Right kidney (tissue), 1 donor: ENCODE results near the gene MFAP3L.

ENCODE experiments used
- DNase-seq: peaks from one replicate; pipeline ENCODE4 v3.0.0-alpha.2; 2016

MFAP3L gene

DNA sequence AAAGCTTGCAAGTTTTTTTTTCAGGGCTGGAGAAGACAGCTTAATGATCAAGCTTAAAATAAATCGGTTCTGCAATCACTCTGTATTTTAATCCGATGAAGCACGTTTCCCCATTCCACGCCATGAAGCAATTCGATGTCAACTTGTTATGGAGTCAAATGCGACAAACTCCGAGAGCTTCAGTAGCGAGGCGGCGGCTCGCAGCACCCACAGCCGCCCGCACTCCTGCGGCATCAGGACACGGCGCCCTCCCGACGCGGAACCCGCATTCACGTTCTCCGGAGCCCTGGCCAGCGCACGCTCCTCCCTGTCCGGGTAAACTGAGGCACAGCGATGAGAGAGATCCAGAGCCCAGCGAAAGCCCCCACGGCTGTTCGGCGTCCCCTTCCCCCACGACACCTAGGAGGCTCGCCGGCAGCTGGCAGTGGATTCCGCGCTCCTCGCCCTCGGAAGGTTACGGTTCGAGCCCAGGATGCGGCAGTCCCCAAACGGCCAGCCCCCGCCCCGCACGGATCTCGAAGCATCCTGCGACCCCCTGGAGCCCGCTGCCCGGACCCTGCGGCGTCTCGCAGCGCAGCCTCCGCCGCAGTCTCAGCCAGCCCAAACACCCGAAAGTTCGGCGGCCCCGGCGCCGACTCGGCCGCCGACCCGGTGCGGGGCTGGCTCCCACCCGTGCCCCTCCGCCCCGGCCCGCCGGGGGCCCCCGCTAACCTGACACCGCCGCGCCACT, 507 bp downstream of the MFAP3L start:
- DNase-seq = peak; percentile 63

DNA sequence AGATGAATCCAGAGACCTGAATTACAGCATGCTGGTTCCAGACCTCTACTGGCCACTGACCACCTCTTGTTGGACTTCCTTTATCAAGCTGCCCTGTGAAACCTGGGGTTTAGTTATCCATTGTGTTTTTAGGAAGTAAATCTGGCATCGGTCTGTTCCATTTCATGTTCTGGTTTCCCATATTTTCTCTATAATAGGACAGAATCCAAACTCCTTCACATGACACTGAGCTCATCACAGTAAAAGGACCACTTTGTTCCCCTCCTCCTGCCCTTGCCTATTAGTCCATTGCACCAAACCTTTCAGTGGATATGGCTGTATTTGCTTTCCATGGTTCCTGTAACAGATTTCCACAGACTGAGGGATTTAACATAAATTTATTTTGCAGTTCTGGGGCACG, 4.0 kb downstream of the MFAP3L start:
- DNase-seq = no peak

DNA sequence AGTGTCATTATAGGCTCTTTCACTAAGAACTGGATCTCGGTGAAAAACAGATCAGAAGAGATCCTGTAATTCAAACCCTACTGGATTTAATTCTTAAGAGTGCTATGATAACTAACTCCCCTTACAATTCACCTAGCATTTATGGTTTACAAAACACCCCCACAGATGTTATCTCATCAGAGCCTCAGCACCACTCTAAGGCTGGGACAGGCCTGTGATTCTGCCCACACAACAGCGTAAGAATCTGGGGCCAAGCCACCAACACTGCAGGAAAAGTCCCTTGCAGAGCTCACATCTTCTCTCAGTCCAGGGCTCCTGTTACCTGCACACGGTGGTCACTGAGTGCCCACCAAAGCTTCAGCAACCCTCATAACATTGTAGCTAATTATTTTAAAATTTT, 8.9 kb downstream of the MFAP3L start:
- no peak for DNase-seq

DNA sequence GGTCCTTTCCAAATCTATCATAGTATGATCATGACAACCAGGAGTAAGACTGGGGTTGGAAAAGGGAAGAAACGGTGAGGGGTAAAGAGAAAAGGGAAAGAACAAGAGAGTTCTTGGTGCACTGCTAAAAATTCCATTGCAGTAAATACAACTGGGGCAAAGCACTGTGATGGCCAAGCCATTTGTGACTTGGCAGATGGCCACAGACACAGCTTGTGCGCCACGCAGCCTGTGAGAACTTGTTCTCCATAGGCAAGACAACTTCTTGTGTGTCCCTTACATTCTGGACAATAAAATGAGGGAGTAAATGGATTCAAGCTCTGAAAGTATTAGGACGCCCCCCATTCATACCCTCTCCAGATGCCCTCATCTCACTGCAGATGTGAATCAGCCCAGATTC, 10.9 kb downstream of the MFAP3L start:
- no peak for DNase-seq

DNA sequence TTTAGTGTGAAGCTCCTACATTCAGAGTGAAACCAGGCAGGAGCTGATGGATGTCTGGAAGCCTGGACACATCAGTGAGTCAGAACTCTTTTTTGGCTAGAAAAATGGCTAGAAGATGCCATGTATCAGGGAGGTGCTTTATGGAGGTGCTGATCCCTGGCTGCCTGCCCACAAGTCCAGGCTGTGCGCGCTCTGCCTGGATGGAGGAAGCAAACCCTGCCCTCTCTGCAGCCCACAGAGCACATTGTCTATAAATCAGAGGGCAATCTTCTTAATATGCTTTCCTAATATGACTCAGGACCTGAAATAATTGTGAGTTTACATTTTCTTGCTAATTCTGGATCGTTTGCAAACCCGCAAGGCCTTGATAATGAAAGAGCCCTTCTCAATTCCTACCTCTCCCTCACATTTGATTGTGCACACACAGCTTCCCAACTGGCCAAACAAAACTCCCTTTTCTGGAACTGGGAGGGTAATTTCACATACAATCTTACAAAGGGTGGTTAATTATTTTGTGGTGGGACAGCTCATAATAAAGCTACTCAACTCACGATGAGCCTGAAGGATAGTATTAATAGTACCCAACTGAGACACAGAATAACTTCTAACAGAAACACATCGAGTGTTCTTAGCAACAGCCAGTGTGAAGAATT, 11.7 kb downstream of the MFAP3L start:
- DNase-seq = no peak

DNA sequence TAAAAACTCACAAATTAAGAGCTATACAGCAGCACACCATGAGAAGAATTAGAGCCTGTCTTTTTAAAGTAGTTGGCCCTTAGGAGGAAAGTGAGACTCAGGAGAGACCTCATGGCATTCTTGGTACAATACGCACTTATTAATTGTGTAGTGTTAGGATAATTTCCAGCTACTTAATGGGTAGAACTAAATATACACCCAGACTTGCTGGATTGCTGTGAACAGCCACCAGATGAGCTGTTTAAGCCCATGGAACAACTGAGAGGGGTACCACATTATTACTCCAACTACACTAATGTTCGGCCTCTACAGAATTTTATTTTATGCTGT, 13.6 kb downstream of the MFAP3L start:
- DNase-seq = no peak

DNA sequence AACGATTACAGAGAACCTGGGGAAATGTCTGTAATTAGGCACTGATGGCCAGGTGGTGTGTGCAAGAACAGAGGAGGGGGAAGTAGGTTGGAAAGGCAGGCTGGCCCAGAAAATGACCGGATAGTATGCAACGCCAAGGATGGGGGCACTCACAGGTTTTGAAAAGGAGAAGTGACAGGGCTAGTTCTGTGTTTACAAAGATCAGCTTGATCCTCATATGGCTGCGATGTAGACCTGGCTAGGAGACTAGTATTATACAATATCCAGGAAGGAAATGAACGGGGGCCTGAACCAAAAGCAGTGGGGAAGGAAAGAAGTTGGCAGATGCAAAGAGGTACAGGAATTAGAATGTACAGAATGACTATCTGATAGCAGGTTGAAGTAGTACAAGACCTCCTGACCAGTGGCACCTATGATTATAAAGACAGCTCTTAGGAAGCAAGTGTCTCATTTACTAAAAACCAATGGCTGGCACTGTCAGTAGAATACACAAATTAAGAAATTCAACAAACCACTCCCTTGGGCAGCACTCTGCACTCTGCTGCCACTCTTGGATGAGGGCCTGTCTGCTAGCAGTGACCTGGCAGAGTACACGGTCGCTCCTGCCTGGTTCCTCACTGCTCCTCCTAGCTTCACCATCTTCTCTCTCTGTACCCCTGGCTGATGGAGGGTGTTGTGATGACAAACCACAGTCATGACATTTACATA, 14.1 kb downstream of the MFAP3L start:
- DNase-seq = no peak

DNA sequence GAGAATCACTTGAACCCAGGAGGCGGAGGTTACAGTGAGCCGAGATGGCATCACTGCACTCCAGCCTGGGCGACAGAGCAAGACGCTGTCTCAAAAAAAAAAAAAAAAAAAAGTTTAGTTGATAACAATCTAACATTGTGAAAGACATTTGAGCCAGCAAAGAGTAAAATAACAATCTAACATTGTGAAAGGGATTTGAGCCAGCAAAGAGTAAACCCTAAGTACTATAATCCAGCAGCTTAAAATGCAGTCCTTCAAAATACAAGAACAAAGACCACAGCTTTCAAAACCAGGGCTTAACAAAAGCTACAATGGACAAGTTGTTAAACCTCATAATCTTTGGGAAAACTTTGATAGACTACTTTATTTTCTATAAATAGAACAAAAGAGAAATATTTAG, 16.9 kb downstream of the MFAP3L start:
- DNase-seq = no peak

DNA sequence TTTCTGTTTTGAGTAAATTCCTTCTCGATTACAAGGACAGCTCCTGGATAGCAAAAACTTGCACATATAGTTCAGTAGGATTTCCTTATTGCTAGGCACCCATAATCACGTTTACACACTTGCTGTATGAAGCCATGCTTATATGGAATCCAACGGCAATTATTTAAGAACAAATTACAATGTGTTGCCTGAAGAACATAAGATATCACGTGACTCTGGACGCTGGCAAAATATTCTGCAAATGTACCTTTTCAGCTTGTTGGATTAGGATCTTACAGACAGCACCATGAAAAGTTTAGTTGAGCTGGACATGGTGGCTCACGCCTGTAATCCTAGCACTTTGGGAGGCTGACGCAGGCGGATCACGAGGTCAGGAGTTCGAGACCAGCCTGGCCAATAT, 17.4 kb downstream of the MFAP3L start:
- DNase-seq = no peak

DNA sequence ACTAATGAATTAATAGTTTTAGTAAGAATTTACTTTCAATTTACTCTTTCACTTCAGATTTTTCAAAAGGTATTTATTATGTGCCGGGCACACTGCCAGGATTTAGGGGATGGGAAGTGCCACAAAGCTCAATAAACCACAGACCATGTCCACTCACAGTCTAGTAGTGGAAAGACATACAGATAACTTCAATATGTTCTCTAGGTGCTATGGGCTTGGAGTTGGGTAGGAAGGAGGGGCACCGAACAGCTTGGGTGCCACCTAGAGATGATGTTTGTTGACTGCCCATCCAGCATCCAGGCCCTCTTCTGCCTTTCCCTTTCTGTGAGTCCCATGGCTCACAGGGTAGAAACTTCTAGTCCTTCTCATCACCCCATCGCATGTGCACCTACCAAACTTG, 17.8 kb downstream of the MFAP3L start:
- DNase-seq = no peak

DNA sequence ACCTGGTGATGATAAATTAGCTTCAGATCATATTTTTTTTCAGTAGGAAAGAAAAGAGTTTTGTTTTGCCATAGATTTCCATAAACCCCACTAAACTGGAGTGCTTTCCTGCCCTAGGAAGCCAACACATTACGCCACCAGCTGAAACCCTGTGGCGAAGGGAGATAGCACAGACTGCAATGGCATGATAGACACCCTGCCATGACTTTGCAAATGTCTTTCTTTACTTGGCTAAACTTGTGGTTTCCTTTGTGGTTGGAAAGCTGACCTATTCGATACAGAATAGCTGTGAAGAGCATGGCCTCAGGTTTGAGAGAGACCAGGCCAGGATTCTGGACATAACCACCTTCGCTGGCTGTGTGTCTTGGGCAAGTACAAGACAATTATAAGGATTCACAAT, 19.1 kb downstream of the MFAP3L start:
- DNase-seq = no peak

DNA sequence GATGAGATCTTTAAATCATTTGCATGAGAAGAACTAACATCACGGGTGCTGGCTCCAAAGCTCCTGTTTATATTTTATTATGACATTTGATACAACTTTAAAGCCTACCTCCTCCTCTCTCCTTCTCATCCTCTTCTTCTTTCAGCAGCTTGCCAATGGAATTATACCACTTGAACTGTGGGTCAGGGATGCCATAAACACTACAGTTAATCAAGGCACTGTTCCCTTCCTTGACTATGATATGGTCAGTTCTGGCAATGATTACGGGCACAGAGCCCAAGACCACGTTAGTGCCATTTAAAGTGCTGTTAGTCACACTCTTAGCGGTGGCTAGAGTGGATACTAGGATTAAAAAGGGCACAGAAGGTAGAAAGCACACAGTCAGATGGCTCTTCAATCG, 20.7 kb downstream of the MFAP3L start:
- no peak for DNase-seq

DNA sequence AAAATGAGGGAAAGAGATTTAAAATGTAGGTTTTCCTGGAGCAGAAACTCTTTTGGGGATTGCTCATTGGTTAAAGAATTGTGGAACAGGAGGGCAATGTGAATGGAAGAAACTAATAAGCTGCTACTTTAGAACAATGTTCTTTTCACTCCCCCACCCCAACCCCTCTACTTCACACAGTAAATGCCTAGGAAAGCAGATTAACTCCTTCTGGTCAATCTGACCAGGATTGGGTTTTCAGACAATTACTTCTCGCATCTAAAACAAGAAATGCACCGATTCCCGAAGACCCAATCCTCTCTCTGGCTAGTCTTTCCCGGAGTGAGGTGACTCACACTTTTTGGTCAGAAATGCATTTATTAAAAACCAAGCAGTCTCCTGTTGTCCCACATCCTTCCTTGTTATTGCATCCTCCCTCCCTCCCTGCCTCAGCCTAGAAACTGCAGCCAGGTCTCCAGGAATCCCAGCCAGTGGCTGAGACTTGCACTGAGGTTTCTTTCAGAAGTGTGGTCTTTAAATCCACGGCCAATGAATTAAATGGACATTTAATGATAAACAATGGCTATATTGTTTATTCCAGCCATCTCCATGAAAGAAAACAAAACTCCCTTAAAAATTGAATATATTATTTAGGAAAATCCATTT, 21.4 kb downstream of the MFAP3L start:
- DNase-seq = no peak

DNA sequence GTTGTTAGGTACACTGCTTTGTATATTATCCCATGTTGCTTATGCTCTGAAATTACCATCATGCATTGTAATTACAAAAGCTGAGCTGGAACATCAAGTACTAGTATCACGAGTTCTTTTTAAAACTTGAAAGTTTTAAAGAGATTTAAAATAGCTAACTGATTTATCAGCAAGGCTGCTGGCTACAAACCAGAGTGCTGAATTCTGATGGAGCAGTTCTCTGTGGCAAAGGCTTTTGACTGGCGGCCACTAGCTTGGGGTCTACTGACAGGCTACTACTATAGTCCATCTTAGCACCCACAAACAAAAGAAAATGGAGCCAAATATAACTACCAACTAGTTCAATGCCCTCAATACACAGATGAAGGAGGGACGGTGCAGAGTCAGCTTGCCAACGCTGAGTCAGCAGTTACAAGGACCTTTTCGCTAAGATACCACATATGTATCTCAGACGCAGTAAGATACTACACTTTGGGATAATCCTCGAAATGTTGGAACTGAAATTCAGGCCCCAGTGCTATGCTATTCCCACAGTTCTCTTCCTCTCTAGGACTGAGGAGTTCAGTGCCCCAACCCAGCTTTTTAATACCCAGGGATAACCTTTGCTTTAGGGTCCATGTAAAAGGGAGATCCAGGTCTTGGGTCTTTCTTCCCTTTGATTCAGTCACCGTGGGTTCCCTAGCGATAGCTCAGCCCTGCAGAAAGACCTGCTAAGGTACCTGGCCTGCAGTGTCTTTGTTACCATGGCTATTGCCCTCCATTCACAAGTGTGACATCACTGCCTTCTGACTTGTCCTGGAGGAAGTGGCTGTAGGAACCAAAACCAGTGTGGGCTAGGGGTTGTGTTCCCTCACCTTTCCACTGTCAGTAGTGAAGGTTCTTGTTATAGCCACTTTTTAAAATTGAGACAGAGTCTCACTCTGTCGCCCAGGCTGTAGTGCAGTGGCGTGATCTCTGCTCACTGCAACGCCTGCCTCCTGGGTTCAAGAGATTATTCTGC, 22.8 kb downstream of the MFAP3L start:
- DNase-seq = no peak

DNA sequence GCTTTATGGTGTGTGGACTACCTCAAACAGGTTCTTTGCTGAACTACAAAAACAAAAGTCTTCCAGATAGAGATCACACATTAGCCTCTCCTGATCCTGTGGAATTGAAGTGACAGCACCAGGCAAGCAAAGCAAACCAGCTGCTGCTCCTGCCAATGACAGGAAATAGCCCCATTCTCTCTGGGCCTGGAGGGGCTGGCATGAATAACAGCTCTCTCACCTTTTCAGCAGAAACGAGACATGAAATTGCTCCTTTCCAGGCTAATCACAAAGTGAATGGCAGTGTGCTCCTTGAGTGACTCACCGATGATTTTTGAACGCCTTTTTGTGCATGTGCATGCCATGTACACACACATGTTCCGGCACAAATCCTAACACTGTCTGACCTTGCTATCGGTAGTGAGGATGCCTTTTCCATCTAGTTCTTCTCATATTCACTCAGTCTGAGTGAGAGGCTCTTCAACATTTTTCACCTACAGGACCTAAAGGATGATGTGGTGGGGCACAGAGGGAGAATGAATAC, 24.4 kb downstream of the MFAP3L start:
- DNase-seq = no peak

DNA sequence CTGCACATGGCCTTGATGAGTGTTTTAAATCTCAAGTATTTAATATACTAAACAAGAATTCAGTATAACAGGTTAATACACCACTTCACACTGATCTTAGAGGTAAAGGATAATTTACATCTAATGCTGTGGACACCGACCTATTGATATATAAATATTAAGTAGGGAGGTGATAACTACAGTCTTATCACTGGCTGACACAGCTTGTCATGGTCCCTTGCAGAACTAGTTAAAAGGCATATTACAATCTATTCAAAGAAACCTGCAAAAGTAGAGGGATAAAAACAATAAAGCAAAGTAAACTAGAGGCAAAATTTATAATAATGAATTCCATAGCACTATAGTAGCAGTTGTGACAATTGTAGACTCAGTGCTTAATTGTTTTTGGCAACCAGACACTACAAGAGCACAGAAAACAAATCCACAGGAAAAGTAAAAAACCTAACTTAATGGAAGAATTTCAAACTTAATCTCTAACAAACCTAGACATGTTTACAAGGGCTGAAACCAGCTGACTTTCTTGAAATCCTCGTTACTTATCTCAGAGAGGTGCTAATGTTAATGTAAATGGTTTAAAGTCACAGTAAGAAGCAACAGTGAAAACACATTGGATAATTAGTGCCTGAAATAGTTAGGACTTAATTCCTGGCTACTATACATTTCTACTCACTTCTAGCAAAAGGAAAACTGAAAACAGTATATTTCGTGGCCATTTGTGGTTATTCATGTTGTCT, 25.0 kb downstream of the MFAP3L start:
- no peak for DNase-seq

DNA sequence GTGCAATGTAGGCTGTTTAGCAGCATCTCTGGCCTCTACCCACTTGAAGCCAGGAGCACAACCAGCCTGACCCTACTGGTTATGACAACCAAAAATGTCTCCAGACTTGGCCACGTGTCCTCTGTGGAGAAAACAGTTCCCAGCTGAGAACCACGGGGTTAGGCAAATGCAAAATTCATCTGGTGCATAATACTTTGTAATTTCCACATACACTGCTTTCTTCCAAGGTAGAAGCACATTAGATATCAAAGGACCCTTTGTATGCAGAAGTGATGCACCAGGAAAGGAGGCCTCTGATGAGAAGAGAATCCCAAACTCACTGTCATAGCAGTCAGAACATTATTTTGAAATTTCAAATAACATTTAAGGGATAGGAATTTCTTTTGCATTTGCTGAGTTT, 26.3 kb downstream of the MFAP3L start:
- DNase-seq = no peak

DNA sequence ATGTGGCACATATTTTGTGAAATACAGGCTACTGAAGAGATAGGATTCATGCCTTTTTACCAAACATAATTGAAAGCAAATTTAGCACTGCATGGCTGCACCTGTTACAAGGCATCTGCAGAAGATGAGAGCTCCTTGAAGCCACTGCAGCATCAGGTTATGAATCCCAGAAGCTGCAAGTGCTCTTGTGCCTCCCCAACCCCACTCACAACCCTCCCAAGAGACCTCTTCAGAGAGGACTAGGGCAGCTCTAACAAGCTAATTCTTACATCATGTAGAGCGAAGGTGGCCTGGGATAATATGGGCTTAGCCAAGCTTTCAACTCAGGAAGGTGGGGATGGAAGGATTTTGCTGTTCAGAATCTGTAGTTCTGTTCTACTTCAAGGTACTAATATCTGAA, 27.2 kb downstream of the MFAP3L start:
- DNase-seq = no peak

DNA sequence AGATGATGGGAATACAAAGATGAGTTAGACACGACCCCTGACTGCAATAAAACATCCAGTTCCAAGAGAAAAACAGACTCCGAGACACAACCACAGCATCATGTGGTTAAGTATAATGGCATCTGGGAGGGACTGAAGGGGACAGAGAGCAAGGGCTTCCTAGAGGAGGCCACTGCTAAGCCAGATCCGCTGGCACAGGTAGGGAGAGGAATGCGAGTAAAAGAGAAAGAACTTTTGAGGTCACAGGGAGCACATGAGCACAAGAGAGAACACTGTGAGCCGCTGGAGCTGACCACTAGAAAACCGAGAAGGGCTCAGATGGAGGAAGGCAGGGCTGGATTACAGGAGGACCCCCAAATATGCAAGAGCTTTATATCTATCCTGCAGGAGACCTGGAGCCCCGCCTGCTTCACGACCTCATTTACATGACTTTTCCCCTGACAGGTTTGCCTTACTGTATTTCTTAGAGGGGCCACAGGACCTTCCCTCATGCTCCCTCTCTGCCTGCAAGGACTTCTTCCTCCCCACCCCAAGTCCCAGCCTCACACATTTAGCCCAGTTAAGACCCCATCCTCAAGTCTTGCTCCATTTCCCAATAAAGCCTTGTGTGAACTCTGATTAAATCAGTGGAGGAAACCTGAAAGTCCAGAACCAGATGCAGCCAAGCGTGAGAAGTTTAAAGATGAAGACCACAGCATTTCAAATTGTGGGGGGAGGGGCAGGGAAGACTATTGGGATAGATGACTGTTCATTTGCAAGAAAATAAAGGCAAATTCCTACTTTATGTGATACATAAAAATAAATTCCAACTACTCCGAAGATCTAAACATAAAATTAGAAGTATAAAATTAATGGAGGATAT, 29.6 kb downstream of the MFAP3L start:
- DNase-seq = no peak

DNA sequence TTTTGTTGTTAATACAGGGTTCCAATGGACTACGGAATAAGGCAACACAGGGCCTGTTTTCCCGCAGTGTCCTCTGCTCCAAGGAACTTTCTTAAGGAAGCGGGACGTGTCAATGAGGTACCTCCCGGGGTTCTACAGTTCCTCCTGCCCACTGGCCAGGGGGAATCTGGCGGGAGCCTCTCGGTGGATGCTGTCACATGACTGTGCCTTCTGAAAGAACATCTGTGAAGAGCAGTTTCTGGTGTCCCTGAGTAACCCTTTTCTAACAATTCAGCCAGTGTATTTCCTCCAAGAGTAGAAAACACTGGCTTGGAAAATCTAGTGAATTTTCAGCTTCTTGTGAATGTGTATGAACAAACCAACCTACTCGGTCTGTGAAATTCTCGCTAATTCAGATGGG, 32.7 kb downstream of the MFAP3L start:
- no peak for DNase-seq
